GM19397 (cell line): ENCODE measurements around the gene RASSF8.

Experiments used
- ATAC-seq: cut with Tn5 transposase; IDR thresholded peaks from one replicate; pipeline ENCODE4 v1.9.1; 2021; ENCODE audit warnings: mild to moderate bottlenecking, moderate library complexity; ENCODE audit not compliant: unreplicated experiment

The RASSF8 gene

GRCh38 chr12:26027401-26027800, 68.9 kb downstream of the RASSF8 start:
- ATAC-seq = no peak

GRCh38 chr12:26028953-26029735, 70.7 kb downstream of the RASSF8 start:
- no peak for ATAC-seq

- no peak for ATAC-seq
Measured at GRCh38 chr12:26029736-26030022, 71.2 kb downstream of the RASSF8 start.

- ATAC-seq = no peak
Measured at GRCh38 chr12:26030371-26030770, 71.9 kb downstream of the RASSF8 start.

GRCh38 chr12:26031318-26031717, 72.8 kb downstream of the RASSF8 start:
- no peak for ATAC-seq

GRCh38 chr12:26031827-26032226, 73.3 kb downstream of the RASSF8 start:
- no peak for ATAC-seq

- ATAC-seq = no peak
Measured at GRCh38 chr12:26032290-26032689, 73.8 kb downstream of the RASSF8 start.

GRCh38 chr12:26032719-26033241, 74.3 kb downstream of the RASSF8 start:
- ATAC-seq = no peak

- ATAC-seq = no peak
Measured at GRCh38 chr12:26034371-26035142, 76.1 kb downstream of the RASSF8 start.

- ATAC-seq = no peak
Measured at GRCh38 chr12:26036877-26037276, 78.4 kb downstream of the RASSF8 start.

GRCh38 chr12:26037615-26038220, 79.2 kb downstream of the RASSF8 start:
- no peak for ATAC-seq

GRCh38 chr12:26042645-26043044, 84.2 kb downstream of the RASSF8 start:
- no peak for ATAC-seq

- ATAC-seq = no peak
Measured at GRCh38 chr12:26043135-26044006, 84.9 kb downstream of the RASSF8 start.

- no peak for ATAC-seq
Measured at GRCh38 chr12:26044007-26044394, 85.5 kb downstream of the RASSF8 start.

GRCh38 chr12:26044592-26044991, 86.1 kb downstream of the RASSF8 start:
- no peak for ATAC-seq

- no peak for ATAC-seq
Measured at GRCh38 chr12:26046203-26046602, 87.7 kb downstream of the RASSF8 start.

GRCh38 chr12:26046906-26047305, 88.4 kb downstream of the RASSF8 start:
- ATAC-seq = no peak

GRCh38 chr12:26047401-26048226, 89.1 kb downstream of the RASSF8 start:
- no peak for ATAC-seq

GRCh38 chr12:26052652-26053051, 94.2 kb downstream of the RASSF8 start:
- no peak for ATAC-seq

GRCh38 chr12:26054383-26054782, 95.9 kb downstream of the RASSF8 start:
- no peak for ATAC-seq
